ENCODE measurements around the gene ABLIM1.

Gene ABLIM1

GRCh38 chr10:114684822-114685209 lies 26.7 kb upstream of the ABLIM1 start:
- no peak for DNase-seq (ENCODE audit: extremely low read depth, low read depth)

GRCh38 chr10:114684084-114684821 lies 26.2 kb upstream of the ABLIM1 start:
- DNase-seq (ENCODE audit: extremely low read depth, low read depth): no peak

More at GRCh38 chr10:114684822-114685209, 26.7 kb upstream of the ABLIM1 start:
- no peak for TF ChIP-seq CTCF (IDR thresholded peaks at IDR 0.05; ENCODE audit: low read depth, low read length)

GRCh38 chr10:114683593-114683992 lies 25.5 kb upstream of the ABLIM1 start:
- TF ChIP-seq CTCF (IDR thresholded peaks at IDR 0.05; ENCODE audit: low read depth, low read length): no peak
- no peak for DNase-seq (ENCODE audit: extremely low read depth, low read depth)

More at GRCh38 chr10:114684084-114684821, 26.2 kb upstream of the ABLIM1 start:
- TF ChIP-seq CTCF (IDR thresholded peaks at IDR 0.05; ENCODE audit: low read depth, low read length): no peak

GRCh38 chr10:114683162-114683561 lies 25.1 kb upstream of the ABLIM1 start:
- no peak for TF ChIP-seq CTCF (IDR thresholded peaks at IDR 0.05; ENCODE audit: low read depth, low read length)
- DNase-seq (ENCODE audit: extremely low read depth, low read depth): no peak

GRCh38 chr10:114682532-114682931 lies 24.5 kb upstream of the ABLIM1 start:
- DNase-seq (ENCODE audit: extremely low read depth, low read depth): no peak
- no peak for TF ChIP-seq CTCF (IDR thresholded peaks at IDR 0.05; ENCODE audit: low read depth, low read length)

GRCh38 chr10:114682121-114682520 lies 24.0 kb upstream of the ABLIM1 start:
- DNase-seq (ENCODE audit: extremely low read depth, low read depth): no peak
- no peak for TF ChIP-seq CTCF (IDR thresholded peaks at IDR 0.05; ENCODE audit: low read depth, low read length)

GRCh38 chr10:114681542-114681941 lies 23.5 kb upstream of the ABLIM1 start:
- no peak for TF ChIP-seq CTCF (IDR thresholded peaks at IDR 0.05; ENCODE audit: low read depth, low read length)
- DNase-seq (ENCODE audit: extremely low read depth, low read depth): no peak

All from AG09319 (cell line).